ENCODE measurements around the gene FMO5. TPM values are rescaled to one million over a fixed set of nuclear protein-coding genes. Genes with fewer than 3 reads are reported as not detected.

The FMO5 gene
- total and polyA plus RNA-seq, 2 of the 13 experiments (the other 11 are each of a cell fraction or from before 2014, with no cell fraction given), result 48.2 to 149 TPM

GRCh38 chr1:147215540-147215916 is 9.6 kb downstream of the FMO5 start (continued):
- TF ChIP-seq, protein P1, sequence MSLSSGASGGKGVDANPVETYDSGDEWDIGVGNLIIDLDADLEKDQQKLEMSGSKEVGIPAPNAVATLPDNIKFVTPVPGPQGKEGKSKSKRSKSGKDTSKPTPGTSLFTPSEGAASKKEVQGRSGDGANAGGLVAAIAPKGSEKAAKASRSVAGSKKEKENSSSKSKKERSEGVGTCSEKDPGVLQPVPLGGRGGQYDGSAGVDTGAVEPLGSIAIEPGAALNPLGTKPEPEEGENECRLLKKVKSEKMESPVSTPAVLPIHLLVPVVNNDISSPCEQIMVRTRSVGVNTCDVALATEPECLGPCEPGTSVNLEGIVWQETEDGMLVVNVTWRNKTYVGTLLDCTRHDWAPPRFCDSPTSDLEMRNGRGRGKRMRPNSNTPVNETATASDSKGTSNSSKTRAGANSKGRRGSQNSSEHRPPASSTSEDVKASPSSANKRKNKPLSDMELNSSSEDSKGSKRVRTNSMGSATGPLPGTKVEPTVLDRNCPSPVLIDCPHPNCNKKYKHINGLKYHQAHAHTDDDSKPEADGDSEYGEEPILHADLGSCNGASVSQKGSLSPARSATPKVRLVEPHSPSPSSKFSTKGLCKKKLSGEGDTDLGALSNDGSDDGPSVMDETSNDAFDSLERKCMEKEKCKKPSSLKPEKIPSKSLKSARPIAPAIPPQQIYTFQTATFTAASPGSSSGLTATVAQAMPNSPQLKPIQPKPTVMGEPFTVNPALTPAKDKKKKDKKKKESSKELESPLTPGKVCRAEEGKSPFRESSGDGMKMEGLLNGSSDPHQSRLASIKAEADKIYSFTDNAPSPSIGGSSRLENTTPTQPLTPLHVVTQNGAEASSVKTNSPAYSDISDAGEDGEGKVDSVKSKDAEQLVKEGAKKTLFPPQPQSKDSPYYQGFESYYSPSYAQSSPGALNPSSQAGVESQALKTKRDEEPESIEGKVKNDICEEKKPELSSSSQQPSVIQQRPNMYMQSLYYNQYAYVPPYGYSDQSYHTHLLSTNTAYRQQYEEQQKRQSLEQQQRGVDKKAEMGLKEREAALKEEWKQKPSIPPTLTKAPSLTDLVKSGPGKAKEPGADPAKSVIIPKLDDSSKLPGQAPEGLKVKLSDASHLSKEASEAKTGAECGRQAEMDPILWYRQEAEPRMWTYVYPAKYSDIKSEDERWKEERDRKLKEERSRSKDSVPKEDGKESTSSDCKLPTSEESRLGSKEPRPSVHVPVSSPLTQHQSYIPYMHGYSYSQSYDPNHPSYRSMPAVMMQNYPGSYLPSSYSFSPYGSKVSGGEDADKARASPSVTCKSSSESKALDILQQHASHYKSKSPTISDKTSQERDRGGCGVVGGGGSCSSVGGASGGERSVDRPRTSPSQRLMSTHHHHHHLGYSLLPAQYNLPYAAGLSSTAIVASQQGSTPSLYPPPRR (CRISPR knock-in tag; IDR thresholded peaks at IDR 0.05; ENCODE audit: borderline replicate concordance), result peak; percentile 87
- TF ChIP-seq, protein P2, sequence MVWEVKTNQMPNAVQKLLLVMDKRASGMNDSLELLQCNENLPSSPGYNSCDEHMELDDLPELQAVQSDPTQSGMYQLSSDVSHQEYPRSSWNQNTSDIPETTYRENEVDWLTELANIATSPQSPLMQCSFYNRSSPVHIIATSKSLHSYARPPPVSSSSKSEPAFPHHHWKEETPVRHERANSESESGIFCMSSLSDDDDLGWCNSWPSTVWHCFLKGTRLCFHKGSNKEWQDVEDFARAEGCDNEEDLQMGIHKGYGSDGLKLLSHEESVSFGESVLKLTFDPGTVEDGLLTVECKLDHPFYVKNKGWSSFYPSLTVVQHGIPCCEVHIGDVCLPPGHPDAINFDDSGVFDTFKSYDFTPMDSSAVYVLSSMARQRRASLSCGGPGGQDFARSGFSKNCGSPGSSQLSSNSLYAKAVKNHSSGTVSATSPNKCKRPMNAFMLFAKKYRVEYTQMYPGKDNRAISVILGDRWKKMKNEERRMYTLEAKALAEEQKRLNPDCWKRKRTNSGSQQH (CRISPR knock-in tag; IDR thresholded peaks at IDR 0.05; ENCODE audit: low read depth), result 0 out of 2 replicates have a peak, but pooled peaks have one; percentile 51
- no peak for TF ChIP-seq SIN3A (IDR thresholded peaks at IDR 0.05; ENCODE audit: borderline replicate concordance, low read depth, low read length)
- no peak for TF ChIP-seq RFX1 (IDR thresholded peaks at IDR 0.05)
- TF ChIP-seq ZNF484 (CRISPR knock-in tag; IDR thresholded peaks at IDR 0.05; ENCODE audit: borderline replicate concordance, low read depth), result no peak
- TF ChIP-seq SMC3 (IDR thresholded peaks at IDR 0.05; ENCODE audit: low read length), result no peak
- TF ChIP-seq ZFP36L1 (CRISPR knock-in tag; IDR thresholded peaks at IDR 0.05), result no peak
- no peak for TF ChIP-seq ZNF225 (CRISPR knock-in tag; IDR thresholded peaks at IDR 0.05)
- no peak for TF ChIP-seq SRY (CRISPR knock-in tag; IDR thresholded peaks at IDR 0.05)
- no peak for TF ChIP-seq SMYD3 (CRISPR knock-in tag; IDR thresholded peaks at IDR 0.05)
- no peak for TF ChIP-seq EEA1 (CRISPR knock-in tag; IDR thresholded peaks at IDR 0.05; ENCODE audit: borderline replicate concordance)
- TF ChIP-seq ZNF543 (CRISPR knock-in tag; IDR thresholded peaks at IDR 0.05), result 0 out of 2 replicates have a peak, but pooled peaks have one; percentile 24
- no peak for TF ChIP-seq U2AF1 (optimal IDR thresholded peaks at IDR 0.05; ENCODE audit: low read depth, low read length)
- TF ChIP-seq HDAC1 (CRISPR knock-in tag; IDR thresholded peaks at IDR 0.05), result peak; percentile 79; the same call in 1 of the 2 replicates
- no peak for TF ChIP-seq PCBP1 (IDR thresholded peaks at IDR 0.05; ENCODE audit: borderline replicate concordance, low read depth, low read length)
- TF ChIP-seq, protein P3, sequence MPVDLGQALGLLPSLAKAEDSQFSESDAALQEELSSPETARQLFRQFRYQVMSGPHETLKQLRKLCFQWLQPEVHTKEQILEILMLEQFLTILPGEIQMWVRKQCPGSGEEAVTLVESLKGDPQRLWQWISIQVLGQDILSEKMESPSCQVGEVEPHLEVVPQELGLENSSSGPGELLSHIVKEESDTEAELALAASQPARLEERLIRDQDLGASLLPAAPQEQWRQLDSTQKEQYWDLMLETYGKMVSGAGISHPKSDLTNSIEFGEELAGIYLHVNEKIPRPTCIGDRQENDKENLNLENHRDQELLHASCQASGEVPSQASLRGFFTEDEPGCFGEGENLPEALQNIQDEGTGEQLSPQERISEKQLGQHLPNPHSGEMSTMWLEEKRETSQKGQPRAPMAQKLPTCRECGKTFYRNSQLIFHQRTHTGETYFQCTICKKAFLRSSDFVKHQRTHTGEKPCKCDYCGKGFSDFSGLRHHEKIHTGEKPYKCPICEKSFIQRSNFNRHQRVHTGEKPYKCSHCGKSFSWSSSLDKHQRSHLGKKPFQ (CRISPR knock-in tag; IDR thresholded peaks at IDR 0.05; ENCODE audit: insufficient replicate concordance), result no peak
- no peak for TF ChIP-seq NFRKB (IDR thresholded peaks at IDR 0.05)
- no peak for TF ChIP-seq KMT2A (CRISPR knock-in tag; IDR thresholded peaks at IDR 0.05)
- TF ChIP-seq, protein P4, sequence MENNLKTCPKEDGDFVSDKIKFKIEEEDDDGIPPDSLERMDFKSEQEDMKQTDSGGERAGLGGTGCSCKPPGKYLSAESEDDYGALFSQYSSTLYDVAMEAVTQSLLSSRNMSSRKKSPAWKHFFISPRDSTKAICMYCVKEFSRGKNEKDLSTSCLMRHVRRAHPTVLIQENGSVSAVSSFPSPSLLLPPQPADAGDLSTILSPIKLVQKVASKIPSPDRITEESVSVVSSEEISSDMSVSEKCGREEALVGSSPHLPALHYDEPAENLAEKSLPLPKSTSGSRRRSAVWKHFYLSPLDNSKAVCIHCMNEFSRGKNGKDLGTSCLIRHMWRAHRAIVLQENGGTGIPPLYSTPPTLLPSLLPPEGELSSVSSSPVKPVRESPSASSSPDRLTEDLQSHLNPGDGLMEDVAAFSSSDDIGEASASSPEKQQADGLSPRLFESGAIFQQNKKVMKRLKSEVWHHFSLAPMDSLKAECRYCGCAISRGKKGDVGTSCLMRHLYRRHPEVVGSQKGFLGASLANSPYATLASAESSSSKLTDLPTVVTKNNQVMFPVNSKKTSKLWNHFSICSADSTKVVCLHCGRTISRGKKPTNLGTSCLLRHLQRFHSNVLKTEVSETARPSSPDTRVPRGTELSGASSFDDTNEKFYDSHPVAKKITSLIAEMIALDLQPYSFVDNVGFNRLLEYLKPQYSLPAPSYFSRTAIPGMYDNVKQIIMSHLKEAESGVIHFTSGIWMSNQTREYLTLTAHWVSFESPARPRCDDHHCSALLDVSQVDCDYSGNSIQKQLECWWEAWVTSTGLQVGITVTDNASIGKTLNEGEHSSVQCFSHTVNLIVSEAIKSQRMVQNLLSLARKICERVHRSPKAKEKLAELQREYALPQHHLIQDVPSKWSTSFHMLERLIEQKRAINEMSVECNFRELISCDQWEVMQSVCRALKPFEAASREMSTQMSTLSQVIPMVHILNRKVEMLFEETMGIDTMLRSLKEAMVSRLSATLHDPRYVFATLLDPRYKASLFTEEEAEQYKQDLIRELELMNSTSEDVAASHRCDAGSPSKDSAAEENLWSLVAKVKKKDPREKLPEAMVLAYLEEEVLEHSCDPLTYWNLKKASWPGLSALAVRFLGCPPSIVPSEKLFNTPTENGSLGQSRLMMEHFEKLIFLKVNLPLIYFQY (CRISPR knock-in tag; IDR thresholded peaks at IDR 0.05; ENCODE audit: borderline replicate concordance), result no peak
- no peak for TF ChIP-seq CCDC6 (CRISPR knock-in tag; IDR thresholded peaks at IDR 0.05)

Measured in HepG2 (cell line).